Naive B cell (primary cell): ENCODE results near the gene FDXACB1. TPM values are rescaled to one million over a fixed set of nuclear protein-coding genes. Genes with fewer than 3 reads are reported as not detected.

Source experiments
- ATAC-seq, 2 donors: fragments of 150-1000 bp; cut with Tn5 transposase; 2 replicates each; pipeline ENCODE4 v1.10.0; 2021; ENCODE audit warnings: low read depth in 2 of 2, mild to moderate bottlenecking in 2 of 2, moderate library complexity in 2 of 2
- DNase-seq: peaks from one replicate; pipeline ENCODE4 v3.0.0; 2022
- H3K27ac Mint-ChIP-seq, 6 donors: one replicate each; pipeline ENCODE4 v1.8.0; 2020 to 2022; ENCODE audit warnings: mild to moderate bottlenecking in 6 of 6, mixed read lengths in 6 of 6, moderate library complexity in 5 of 6, inconsistent platforms in 2 of 6
- H3K27me3 Mint-ChIP-seq, 3 donors: one replicate each; pipeline ENCODE4 v1.8.0; 2021 to 2022; ENCODE audit warnings: mixed read lengths in 3 of 3, mild to moderate bottlenecking in 1 of 3
- H3K36me3 Mint-ChIP-seq, 2 donors: one replicate each; pipeline ENCODE4 v1.8.0; 2020 to 2022; ENCODE audit warnings: mixed read lengths in 2 of 2, inconsistent platforms in 1 of 2, mild to moderate bottlenecking in 1 of 2
- H3K4me1 Mint-ChIP-seq, 3 donors: one replicate each; pipeline ENCODE4 v1.8.0; 2020 to 2022; ENCODE audit warnings: mixed read lengths in 3 of 3, inconsistent platforms in 1 of 3, mild to moderate bottlenecking in 1 of 3, moderate library complexity in 1 of 3
- H3K4me3 Mint-ChIP-seq, 8 donors: one replicate each; pipeline ENCODE4 v1.8.0; 2020 to 2022; ENCODE audit warnings: mild to moderate bottlenecking in 8 of 8, mixed read lengths in 8 of 8, moderate library complexity in 8 of 8, inconsistent platforms in 2 of 8
- H3K9me3 Mint-ChIP-seq, 7 donors: one replicate each; pipeline ENCODE4 v1.8.0; 2020 to 2022; ENCODE audit warnings: mixed read lengths in 7 of 7, mild to moderate bottlenecking in 5 of 7, inconsistent platforms in 2 of 7, moderate library complexity in 1 of 7
- polyA plus RNA-seq, 6 donors: library from polyadenylated mRNA; unstranded; fragments of 300-500 nt; fragmentation: Illumina TruSeq; gene quantifications; one replicate each; pipeline ENCODE4 v1.2.3, GENCODE V29; 2021; ENCODE audit warnings: low read depth in 6 of 6

The FDXACB1 gene
- polyA plus RNA-seq, 6 donors from 2014 or later = 3.0 to 10.6 (median 6.0) TPM

GRCh38 chr11:111846636-111847035 is 32.3 kb downstream of the FDXACB1 start:
- Mint-ChIP-seq H3K27ac (peak overlapping the region in 1 of 6 donors; percentile 43), H3K4me3 (no peak overlapping the region), H3K9me3 (no peaks in the 10 kb centered on the region), H3K36me3 (peaks cover 0 to 12% of the 10 kb centered on the region in 2 donors), H3K4me1 (peaks cover 0 to 7% (median 0%) of the 10 kb centered on the region in 3 donors), H3K27me3 (no peaks in the 10 kb centered on the region)
- DNase-seq (no peak), ATAC-seq (no peak)

GRCh38 chr11:111846063-111846462 is 32.9 kb downstream of the FDXACB1 start:
- ATAC-seq = no peak
- Mint-ChIP-seq H3K36me3 (peaks cover 0 to 12% of the 10 kb centered on the region in 2 donors), H3K27me3 (no peaks in the 10 kb centered on the region), H3K27ac (peak overlapping the region in 1 of 6 donors; percentile 43), H3K9me3 (no peaks in the 10 kb centered on the region), H3K4me3 (no peak overlapping the region), H3K4me1 (peaks cover 0 to 8% (median 3%) of the 10 kb centered on the region in 3 donors)
- no peak for DNase-seq

DNA sequence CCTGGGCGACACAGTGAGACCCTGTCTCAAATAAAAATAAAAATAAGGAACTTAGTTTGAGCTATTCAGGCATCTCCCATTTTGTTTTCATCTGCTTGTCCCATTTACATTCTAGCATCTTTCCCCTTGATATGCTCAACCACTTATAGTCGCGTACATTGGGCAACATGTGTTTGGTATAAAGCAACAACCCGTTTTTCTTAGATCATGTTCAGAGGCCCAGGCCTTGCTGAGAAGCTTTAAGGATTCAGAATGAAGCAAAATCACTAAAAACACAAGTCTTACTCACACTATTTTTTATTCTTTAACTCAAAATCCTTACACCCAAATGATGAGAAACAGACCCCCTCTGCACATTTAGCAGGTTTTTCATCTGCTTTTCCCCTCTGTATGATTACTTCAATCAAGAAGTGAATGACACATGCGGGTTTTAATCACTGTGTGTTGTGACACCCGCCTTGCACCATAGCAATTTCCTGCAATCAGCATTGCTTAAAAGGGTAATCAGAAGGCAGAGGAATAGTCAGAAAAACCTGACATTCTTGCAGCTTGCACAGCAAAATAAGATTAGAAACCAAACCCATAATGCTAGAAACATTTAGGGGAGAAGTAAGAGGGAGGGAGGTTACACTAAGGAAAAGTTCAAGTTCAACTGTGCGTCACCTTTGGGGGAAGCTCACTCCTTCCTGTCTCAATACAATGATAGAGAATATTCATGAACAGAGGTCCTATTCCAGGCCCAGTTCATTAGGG is 33.5 kb downstream of the FDXACB1 start:
- DNase-seq (no peak), ATAC-seq (no peak)
- H3K27me3 Mint-ChIP-seq = no peaks in the 10 kb centered on the region
- H3K27ac Mint-ChIP-seq = peak overlapping the region in 1 of 6 donors; percentile 5
- no peak overlapping the region for H3K4me3 Mint-ChIP-seq
- H3K9me3 Mint-ChIP-seq = no peaks in the 10 kb centered on the region
- H3K36me3 Mint-ChIP-seq = peaks cover 0 to 12% of the 10 kb centered on the region in 2 donors
- peaks cover 0 to 8% (median 3%) of the 10 kb centered on the region in 3 donors for H3K4me1 Mint-ChIP-seq

DNA sequence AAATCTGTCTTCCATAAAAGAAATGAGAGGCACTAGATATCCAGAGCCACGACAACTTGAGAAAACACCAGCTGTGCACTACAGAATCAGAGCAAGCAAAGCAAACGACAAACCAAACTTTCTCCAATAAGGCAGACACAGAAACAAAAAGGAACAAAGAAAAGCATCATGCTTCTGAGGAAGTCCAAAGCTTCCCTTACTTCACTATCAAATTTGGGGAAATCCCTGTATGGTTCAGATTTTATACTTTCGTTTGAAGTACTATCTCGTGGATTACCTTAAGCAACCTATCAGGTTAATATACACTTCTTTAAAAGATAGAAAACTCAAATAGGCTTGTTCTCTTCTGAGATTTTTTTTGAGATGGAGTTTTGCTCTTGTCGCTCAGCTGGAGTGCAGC is 35.3 kb downstream of the FDXACB1 start:
- Mint-ChIP-seq H3K4me1 (peaks cover 0 to 8% (median 3%) of the 10 kb centered on the region in 3 donors), H3K9me3 (no peaks in the 10 kb centered on the region), H3K27ac (peak overlapping the region in 3 of 6 donors; percentile 33 to 66 (median 51)), H3K36me3 (peaks cover 0 to 12% of the 10 kb centered on the region in 2 donors), H3K27me3 (no peaks in the 10 kb centered on the region), H3K4me3 (no peak overlapping the region)
- DNase-seq (no peak), ATAC-seq (peak in 1 of 2 donors; percentile 46)

- Mint-ChIP-seq H3K27ac (peak overlapping the region in 1 of 6 donors; percentile 3), H3K36me3 (peaks cover 10 to 20% of the 10 kb centered on the region in 2 donors), H3K9me3 (no peaks in the 10 kb centered on the region), H3K4me1 (peaks cover 0 to 8% (median 3%) of the 10 kb centered on the region in 3 donors), H3K27me3 (no peaks in the 10 kb centered on the region), H3K4me3 (no peak overlapping the region)
- DNase-seq (peak; percentile 75), ATAC-seq (peak; percentile 85 to 95)
Measured at GRCh38 chr11:111841370-111842053, 37.5 kb downstream of the FDXACB1 start.

DNA sequence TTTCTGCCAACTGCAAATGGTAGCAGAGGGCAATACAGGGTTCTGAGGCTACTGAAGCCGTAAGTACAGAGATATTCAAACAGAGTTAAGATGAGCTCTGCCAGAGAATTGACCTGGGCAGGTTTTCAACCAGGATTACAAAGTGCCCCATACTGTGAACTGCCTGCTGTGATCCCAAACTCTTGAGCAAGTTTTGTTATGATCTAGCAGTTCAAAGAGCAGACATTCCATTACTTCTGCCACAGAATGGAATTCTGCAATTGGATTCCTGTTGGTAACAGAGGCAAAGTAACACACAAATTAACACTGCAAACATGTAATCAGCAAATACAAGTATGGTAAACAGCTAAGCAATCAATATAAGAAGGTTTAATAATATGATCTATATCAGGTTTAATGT is 38.8 kb downstream of the FDXACB1 start:
- Mint-ChIP-seq H3K36me3 (peaks cover 18 to 20% of the 10 kb centered on the region in 2 donors), H3K27ac (no peak overlapping the region), H3K9me3 (no peaks in the 10 kb centered on the region)

DNA sequence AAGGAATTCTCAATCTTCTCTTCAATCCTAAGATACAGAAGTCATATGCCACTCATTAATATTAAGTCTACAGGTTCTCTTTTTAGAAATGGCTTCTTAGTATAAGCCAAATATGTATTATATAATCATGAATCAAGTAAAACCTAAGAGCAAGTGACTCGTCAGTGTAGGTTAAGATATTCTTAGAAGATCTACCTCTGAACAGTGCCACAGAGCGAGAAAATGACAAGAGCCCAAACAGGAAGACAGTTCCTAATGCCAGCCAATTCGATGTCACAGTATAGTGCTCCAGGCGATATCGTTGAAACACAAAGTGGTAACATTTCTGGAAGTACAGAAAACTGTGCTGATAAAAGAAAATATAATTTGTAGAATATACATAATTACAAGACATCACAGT is 40.9 kb downstream of the FDXACB1 start:
- Mint-ChIP-seq H3K27ac (no peak overlapping the region), H3K4me3 (no peak overlapping the region), H3K9me3 (no peaks in the 10 kb centered on the region), H3K4me1 (peaks cover 0 to 3% (median 1%) of the 10 kb centered on the region in 3 donors), H3K27me3 (no peaks in the 10 kb centered on the region), H3K36me3 (peaks cover 25 to 27% of the 10 kb centered on the region in 2 donors)
- DNase-seq (no peak), ATAC-seq (no peak)

More for the DNA sequence above, 38.8 kb downstream of the FDXACB1 start:
- DNase-seq (no peak), ATAC-seq (no peak)
- Mint-ChIP-seq H3K4me3 (no peak overlapping the region), H3K27me3 (no peaks in the 10 kb centered on the region), H3K4me1 (peaks cover 0 to 8% (median 3%) of the 10 kb centered on the region in 3 donors)

- ATAC-seq = no peak
- Mint-ChIP-seq H3K9me3 (no peaks in the 10 kb centered on the region), H3K4me1 (peaks cover 0 to 3% (median 1%) of the 10 kb centered on the region in 3 donors), H3K27me3 (no peaks in the 10 kb centered on the region), H3K27ac (peak overlapping the region in 1 of 6 donors; percentile 42), H3K36me3 (peaks cover 25 to 27% of the 10 kb centered on the region in 2 donors), H3K4me3 (no peak overlapping the region)
- DNase-seq = no peak
Measured at GRCh38 chr11:111837366-111837891, 41.5 kb downstream of the FDXACB1 start.

GRCh38 chr11:111836721-111837120 is 42.2 kb downstream of the FDXACB1 start:
- Mint-ChIP-seq H3K9me3 (no peaks in the 10 kb centered on the region), H3K4me3 (no peak overlapping the region), H3K27ac (no peak overlapping the region), H3K4me1 (peaks cover 0 to 3% (median 1%) of the 10 kb centered on the region in 3 donors), H3K36me3 (peaks cover 25 to 27% of the 10 kb centered on the region in 2 donors), H3K27me3 (no peaks in the 10 kb centered on the region)
- ATAC-seq (no peak), DNase-seq (no peak)

- no peak for DNase-seq
- peaks cover 27 to 29% of the 10 kb centered on the region in 2 donors for H3K36me3 Mint-ChIP-seq
- peaks cover 0 to under 1% (median 0%) of the 10 kb centered on the region in 3 donors for H3K4me1 Mint-ChIP-seq
- H3K4me3 Mint-ChIP-seq = no peak overlapping the region
- H3K27me3 Mint-ChIP-seq = no peaks in the 10 kb centered on the region
- no peak for ATAC-seq
- peak overlapping the region in 3 of 6 donors; percentile 7 to 42 (median 11) for H3K27ac Mint-ChIP-seq
- H3K9me3 Mint-ChIP-seq = no peaks in the 10 kb centered on the region
Measured at GRCh38 chr11:111836162-111836561, 42.8 kb downstream of the FDXACB1 start.

DNA sequence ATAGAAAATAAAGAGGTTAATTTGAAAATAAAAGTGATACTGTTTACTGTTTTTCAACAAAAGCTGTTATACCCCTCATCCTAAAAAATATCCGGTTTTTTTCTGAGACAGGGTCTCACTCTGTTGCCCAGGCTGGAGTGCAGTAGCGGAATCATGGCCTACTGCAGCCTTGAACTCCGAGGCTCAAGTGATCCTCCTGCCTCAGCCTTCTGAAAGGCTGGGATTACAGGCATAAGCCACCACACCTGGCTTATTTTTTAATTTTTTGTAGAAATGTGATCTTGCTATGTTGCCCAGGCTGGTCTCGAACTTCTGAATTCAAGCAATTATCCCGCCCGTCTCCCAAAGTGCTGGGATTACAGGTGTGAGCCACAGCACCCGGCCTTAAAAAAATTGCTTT is 43.3 kb downstream of the FDXACB1 start:
- Mint-ChIP-seq H3K4me1 (no peaks in the 10 kb centered on the region), H3K9me3 (no peaks in the 10 kb centered on the region), H3K36me3 (peaks cover 27 to 29% of the 10 kb centered on the region in 2 donors), H3K27ac (no peak overlapping the region), H3K27me3 (no peaks in the 10 kb centered on the region), H3K4me3 (no peak overlapping the region)
- no peak for ATAC-seq
- no peak for DNase-seq

DNA sequence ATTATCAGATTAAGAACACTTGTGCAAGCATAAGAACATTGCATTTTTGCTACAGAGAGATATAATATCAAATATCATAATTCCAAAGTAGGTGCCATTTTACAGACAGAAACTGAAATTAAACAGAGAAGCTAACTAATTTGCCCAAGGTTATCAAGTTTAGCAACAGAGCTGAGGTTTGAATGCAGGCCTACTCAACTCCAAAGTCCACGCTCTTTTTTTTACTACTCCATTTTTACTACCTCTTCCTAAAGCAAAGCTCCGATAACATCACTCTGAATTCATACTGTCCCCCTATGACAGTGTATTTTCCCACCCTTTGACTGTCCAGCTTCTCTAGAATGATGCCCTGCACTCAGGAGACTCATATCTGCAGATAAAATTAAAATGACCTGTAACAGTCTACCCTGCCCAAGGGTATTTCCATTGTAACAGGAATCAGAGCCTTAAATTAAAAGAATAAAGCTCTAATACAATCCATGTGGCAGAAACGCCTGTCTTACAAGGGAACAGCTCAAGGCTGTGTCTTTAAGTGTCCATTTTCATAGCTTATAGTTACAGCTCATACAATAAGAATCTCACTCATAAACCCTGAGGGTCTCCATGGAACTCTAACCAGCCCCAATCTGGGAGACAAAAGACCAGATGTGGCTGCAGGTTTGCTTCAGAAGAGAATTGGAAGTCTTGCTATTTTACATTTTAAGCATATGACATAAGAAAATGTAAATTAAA is 44.4 kb downstream of the FDXACB1 start:
- peaks cover 27 to 33% of the 10 kb centered on the region in 2 donors for H3K36me3 Mint-ChIP-seq

DNA sequence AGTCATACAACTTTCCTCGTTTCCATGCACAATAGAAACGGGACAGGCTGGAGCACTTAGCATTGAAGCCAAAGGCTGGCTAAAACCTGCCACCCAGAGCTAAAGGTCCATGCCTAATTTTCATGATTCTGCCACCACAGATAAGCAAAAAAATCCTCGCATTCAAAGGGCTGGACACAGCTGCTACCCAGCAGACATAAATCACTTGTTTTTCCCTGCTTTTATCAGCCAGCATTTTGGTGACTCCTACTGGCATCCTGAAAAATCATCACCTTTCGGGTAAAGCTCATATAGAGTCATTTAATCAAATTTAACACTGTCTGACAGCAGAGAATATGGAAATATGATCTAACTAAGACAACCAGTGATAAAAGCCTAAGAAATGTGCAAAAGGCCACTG is 45.4 kb downstream of the FDXACB1 start:
- no peak for DNase-seq
- H3K36me3 Mint-ChIP-seq = peaks cover 27 to 38% of the 10 kb centered on the region in 2 donors
- H3K27ac Mint-ChIP-seq = peak overlapping the region in 1 of 6 donors; percentile 44
- H3K27me3 Mint-ChIP-seq = no peaks in the 10 kb centered on the region
- no peak overlapping the region for H3K4me3 Mint-ChIP-seq
- ATAC-seq = no peak
- H3K4me1 Mint-ChIP-seq = no peaks in the 10 kb centered on the region
- H3K9me3 Mint-ChIP-seq = no peaks in the 10 kb centered on the region

More for the DNA sequence above, 44.4 kb downstream of the FDXACB1 start:
- Mint-ChIP-seq H3K27me3 (no peaks in the 10 kb centered on the region), H3K4me3 (no peak overlapping the region), H3K4me1 (no peaks in the 10 kb centered on the region), H3K9me3 (no peaks in the 10 kb centered on the region), H3K27ac (no peak overlapping the region)
- DNase-seq = no peak
- no peak for ATAC-seq
